Measurements from ENCODE around the gene ARSA.

- TF ChIP-seq, protein P1, sequence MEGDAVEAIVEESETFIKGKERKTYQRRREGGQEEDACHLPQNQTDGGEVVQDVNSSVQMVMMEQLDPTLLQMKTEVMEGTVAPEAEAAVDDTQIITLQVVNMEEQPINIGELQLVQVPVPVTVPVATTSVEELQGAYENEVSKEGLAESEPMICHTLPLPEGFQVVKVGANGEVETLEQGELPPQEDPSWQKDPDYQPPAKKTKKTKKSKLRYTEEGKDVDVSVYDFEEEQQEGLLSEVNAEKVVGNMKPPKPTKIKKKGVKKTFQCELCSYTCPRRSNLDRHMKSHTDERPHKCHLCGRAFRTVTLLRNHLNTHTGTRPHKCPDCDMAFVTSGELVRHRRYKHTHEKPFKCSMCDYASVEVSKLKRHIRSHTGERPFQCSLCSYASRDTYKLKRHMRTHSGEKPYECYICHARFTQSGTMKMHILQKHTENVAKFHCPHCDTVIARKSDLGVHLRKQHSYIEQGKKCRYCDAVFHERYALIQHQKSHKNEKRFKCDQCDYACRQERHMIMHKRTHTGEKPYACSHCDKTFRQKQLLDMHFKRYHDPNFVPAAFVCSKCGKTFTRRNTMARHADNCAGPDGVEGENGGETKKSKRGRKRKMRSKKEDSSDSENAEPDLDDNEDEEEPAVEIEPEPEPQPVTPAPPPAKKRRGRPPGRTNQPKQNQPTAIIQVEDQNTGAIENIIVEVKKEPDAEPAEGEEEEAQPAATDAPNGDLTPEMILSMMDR (IDR thresholded peaks at IDR 0.05 in 4 of 5, conservative IDR thresholded peaks at IDR 0.05 in 1 of 5): no peak
- no peak for TF ChIP-seq POLR2A (IDR thresholded peaks at IDR 0.05)
Measured at GRCh38 chr22:50665738-50666137, 37.8 kb upstream of the ARSA start.
